ENCODE results near the gene IL17RA. TPM values are rescaled to one million over a fixed set of nuclear protein-coding genes. Genes with fewer than 3 reads are reported as not detected.

Gene IL17RA
- total RNA-seq, 1 donor from 2014 or later = 49.8 TPM

DNA sequence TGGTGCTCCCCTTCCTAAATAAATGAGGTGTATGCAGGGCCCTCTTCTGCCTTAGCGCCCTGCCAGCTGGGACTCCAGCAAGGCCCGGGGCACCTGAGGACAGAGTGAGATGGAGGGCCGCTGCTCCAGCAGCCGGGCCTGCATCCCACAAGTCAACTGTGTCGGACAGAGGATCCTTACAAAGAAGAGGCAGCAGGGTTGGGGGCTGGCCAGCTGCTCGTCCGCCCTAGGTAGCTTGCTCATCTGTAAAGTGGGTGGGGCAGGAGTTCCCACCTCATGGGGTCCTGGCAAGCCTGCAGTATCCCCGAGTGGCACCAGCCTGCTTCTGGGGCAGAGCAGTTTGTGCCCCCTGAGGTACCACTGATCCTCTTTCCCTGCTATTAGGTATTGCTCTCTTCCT lies 28.8 kb downstream of the IL17RA start:
- Histone ChIP-seq H3K27ac (no peak overlapping the region), H3K9me3 (no peaks in the 10 kb centered on the region), H3K27me3 (peaks cover 5% of the 10 kb centered on the region), H3K36me3 (peaks cover 18% of the 10 kb centered on the region), H3K4me3 (no peak overlapping the region), H3K4me1 (peaks cover 13% of the 10 kb centered on the region)
- DNase-seq (no peak), ATAC-seq (no peak)
- TF ChIP-seq CTCF (IDR thresholded peaks at IDR 0.05) = no peak
- intact Hi-C loops (cut with DNase I) = no loop called here

DNA sequence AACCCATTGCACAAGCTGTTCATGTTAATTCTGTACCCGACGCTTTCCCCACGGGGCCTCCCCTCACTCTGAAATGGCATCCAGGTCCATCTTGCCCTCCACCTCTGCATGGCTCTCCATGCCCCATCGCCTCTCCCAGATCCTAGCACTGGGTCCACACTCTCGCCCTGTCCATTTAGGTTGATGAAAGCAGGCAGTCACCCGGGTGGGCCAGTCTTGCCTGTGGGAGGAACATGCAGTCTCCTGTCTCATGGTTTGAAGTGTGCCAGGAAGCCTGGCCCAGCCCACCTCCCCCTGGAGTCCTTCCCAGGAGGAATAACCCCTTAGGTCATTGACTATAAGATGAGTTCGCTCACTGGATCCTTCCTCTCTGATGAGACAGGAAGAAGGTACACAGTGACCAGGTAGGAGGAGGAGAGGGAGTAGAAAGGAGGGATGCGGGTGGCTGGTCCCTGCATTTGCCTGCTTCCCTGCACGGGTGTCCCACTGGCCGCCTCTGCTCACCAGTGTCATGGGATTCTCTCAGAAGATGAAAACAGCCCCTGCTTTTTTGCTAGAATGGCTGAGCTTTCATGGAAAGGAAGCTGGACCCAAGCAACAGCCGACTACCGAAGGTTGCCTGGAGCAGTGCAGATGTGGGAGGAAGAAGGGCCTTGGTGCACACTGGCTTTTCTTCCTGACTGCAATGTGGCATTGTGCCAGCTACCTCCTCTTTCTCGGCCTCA lies 29.5 kb downstream of the IL17RA start:
- H3K27me3 ChIP-seq = peaks cover 12% of the 10 kb centered on the region
- DNase-seq (no peak), ATAC-seq (no peak)
- TF ChIP-seq CTCF (IDR thresholded peaks at IDR 0.05) = no peak
- H3K36me3 ChIP-seq = peaks cover 11% of the 10 kb centered on the region
- H3K27ac ChIP-seq = no peak overlapping the region
- H3K4me3 ChIP-seq = no peak overlapping the region
- intact Hi-C loops (cut with DNase I) = no loop called here
- no peaks in the 10 kb centered on the region for H3K9me3 ChIP-seq
- H3K4me1 ChIP-seq = peaks cover 15% of the 10 kb centered on the region

- ATAC-seq (no peak), DNase-seq (no peak)
- H3K4me1 ChIP-seq = peaks cover 15% of the 10 kb centered on the region
- H3K27ac ChIP-seq = no peak overlapping the region
- intact Hi-C loops (cut with DNase I) = no loop called here
- H3K36me3 ChIP-seq = peaks cover 5% of the 10 kb centered on the region
- no peak overlapping the region for H3K4me3 ChIP-seq
- H3K27me3 ChIP-seq = peaks cover 18% of the 10 kb centered on the region
- H3K9me3 ChIP-seq = no peaks in the 10 kb centered on the region
- TF ChIP-seq CTCF (IDR thresholded peaks at IDR 0.05) = no peak
Observed at GRCh38 chr22:17114898-17115235, 30.1 kb downstream of the IL17RA start.

DNA sequence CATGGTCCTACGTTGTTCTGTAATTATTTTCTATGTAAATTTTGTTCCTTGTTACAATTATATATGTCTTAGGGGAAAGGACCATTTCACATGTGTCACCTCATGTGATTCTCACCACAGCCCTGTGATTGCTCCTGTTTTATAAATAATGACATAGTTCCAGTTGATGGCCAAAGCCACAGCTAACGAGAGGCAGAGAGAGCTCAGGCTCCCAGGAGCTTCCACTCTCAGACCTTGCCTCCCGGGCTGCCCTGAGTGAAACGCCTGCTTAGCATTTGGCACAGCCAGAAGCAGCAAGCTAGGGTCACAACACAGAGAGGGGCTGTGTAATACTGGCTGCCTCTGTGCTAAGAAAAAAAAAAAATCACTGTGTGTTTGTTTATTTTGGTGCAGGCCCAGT lies 30.4 kb downstream of the IL17RA start:
- DNase-seq = no peak
- Histone ChIP-seq H3K27ac (no peak overlapping the region), H3K4me1 (peaks cover 15% of the 10 kb centered on the region), H3K27me3 (peaks cover 18% of the 10 kb centered on the region), H3K9me3 (no peaks in the 10 kb centered on the region), H3K4me3 (no peak overlapping the region), H3K36me3 (peaks cover 2% of the 10 kb centered on the region)
- ATAC-seq = no peak
- intact Hi-C loops (cut with DNase I) = no loop called here
- TF ChIP-seq CTCF (IDR thresholded peaks at IDR 0.05) = no peak

GRCh38 chr22:17115945-17116565 lies 31.3 kb downstream of the IL17RA start:
- H3K27me3 ChIP-seq = peaks cover 18% of the 10 kb centered on the region
- peaks cover 15% of the 10 kb centered on the region for H3K4me1 ChIP-seq
- ATAC-seq = no peak
- H3K9me3 ChIP-seq = no peaks in the 10 kb centered on the region
- TF ChIP-seq CTCF (IDR thresholded peaks at IDR 0.05) = no peak
- no peak for DNase-seq
- intact Hi-C loops (cut with DNase I) = no loop called here
- H3K27ac ChIP-seq = no peak overlapping the region
- no peak overlapping the region for H3K4me3 ChIP-seq
- H3K36me3 ChIP-seq = no peaks in the 10 kb centered on the region
